ENCODE data around the gene SMURF2. TPM values are rescaled to one million over a fixed set of nuclear protein-coding genes. Genes with fewer than 3 reads are reported as not detected.
A peak's percentile ranks its signal among the peaks of the same experiment; 100 is the strongest.

SMURF2 gene
- total and polyA plus RNA-seq, 7 experiments from 2014 or later = 8.8 to 35.7 (median 30.9) TPM

- POLR2A ChIA-PET = no interaction called here
- CTCF ChIA-PET = interaction anchor here (0.7 kb wide), 2 partner anchors 53 to 214 kb away, joined by 3 read pairs; no protein-coding TSS in a partner anchor
- no peak overlapping the region for H3K4me3 ChIP-seq (ENCODE audit: low read length)
- peak; percentile 22 for ATAC-seq
- Mint-ChIP-seq H3K9me3 (no peaks in the 10 kb centered on the region), H3K27me3 (no peaks in the 10 kb centered on the region), H3K27ac (peak overlapping the region in 2 of 9 donors; percentile 17 to 82), H3K4me1 (peaks cover 30 to 67% (median 65%) of the 10 kb centered on the region in 7 donors), H3K36me3 (peaks cover 0 to 20% (median 4%) of the 10 kb centered on the region in 5 donors), H3K4me3 (peak overlapping the region in 1 of 10 donors; percentile 34)
- no peaks in the 10 kb centered on the region for H3K27me3 ChIP-seq (ENCODE audit: control insufficient read depth in 2 of 2, insufficient read depth in 2 of 2, low read length in 2 of 2)
- intact Hi-C loops (cut with micrococcal nuclease) = no loop called here
- H3K9me3 ChIP-seq (ENCODE audit: control insufficient read depth in 2 of 3, low read length in 3 of 3) = no peaks in the 10 kb centered on the region
- DNase-seq = no peak
- no peak overlapping the region for H3K27ac ChIP-seq (ENCODE audit: low read depth, low read length)
- no peaks in the 10 kb centered on the region for H3K36me3 ChIP-seq (ENCODE audit: control insufficient read depth in 2 of 3, insufficient read depth in 3 of 3, low read length in 3 of 3)
- peaks cover 0 to 8% of the 10 kb centered on the region in 2 donors for H3K4me1 ChIP-seq (ENCODE audit: control insufficient read depth in 2 of 2, insufficient read depth in 2 of 2, low read length in 2 of 2)
These were observed 26.3 kb downstream of the SMURF2 start for GRCh38 chr17:64635647-64636305.

- H3K27ac ChIP-seq (ENCODE audit: low read depth, low read length) = no peak overlapping the region
- no peak overlapping the region for H3K4me3 ChIP-seq (ENCODE audit: low read length)
- no peaks in the 10 kb centered on the region for H3K27me3 Mint-ChIP-seq
- ChIA-PET POLR2A (no interaction called here), CTCF (interaction anchor here (0.8 to 1.2 kb wide), 3 partner anchors 15 to 732 kb away, joined by 3 to 6 read pairs (median 4); no protein-coding TSS in a partner anchor)
- H3K4me1 Mint-ChIP-seq = peaks cover 36 to 72% (median 68%) of the 10 kb centered on the region in 7 donors
- DNase-seq (no peak), ATAC-seq (no peak)
- peak overlapping the region in 6 of 10 donors; percentile 0 to 42 (median 30) for H3K4me3 Mint-ChIP-seq
- intact Hi-C loops (cut with micrococcal nuclease) = no loop called here
- peaks cover 0 to 16% (median 4%) of the 10 kb centered on the region in 5 donors for H3K36me3 Mint-ChIP-seq
- peak overlapping the region in 3 of 9 donors; percentile 19 to 59 (median 59) for H3K27ac Mint-ChIP-seq
- no peaks in the 10 kb centered on the region for H3K36me3 ChIP-seq (ENCODE audit: control insufficient read depth in 2 of 3, insufficient read depth in 3 of 3, low read length in 3 of 3)
- H3K4me1 ChIP-seq (ENCODE audit: control insufficient read depth in 2 of 2, insufficient read depth in 2 of 2, low read length in 2 of 2) = peaks cover 0 to 8% of the 10 kb centered on the region in 2 donors
- H3K9me3 ChIP-seq (ENCODE audit: control insufficient read depth in 2 of 3, low read length in 3 of 3) = no peaks in the 10 kb centered on the region
- no peaks in the 10 kb centered on the region for H3K27me3 ChIP-seq (ENCODE audit: control insufficient read depth in 2 of 2, insufficient read depth in 2 of 2, low read length in 2 of 2)
- H3K9me3 Mint-ChIP-seq = no peaks in the 10 kb centered on the region
These were observed 27.9 kb downstream of the SMURF2 start for GRCh38 chr17:64634218-64634617.

- Histone ChIP-seq H3K9me3 (ENCODE audit: control insufficient read depth in 2 of 3, low read length in 3 of 3) (no peaks in the 10 kb centered on the region), H3K27ac (ENCODE audit: low read depth, low read length) (no peak overlapping the region), H3K36me3 (ENCODE audit: control insufficient read depth in 2 of 3, insufficient read depth in 3 of 3, low read length in 3 of 3) (no peaks in the 10 kb centered on the region), H3K4me3 (ENCODE audit: low read length) (no peak overlapping the region), H3K4me1 (ENCODE audit: control insufficient read depth in 2 of 2, insufficient read depth in 2 of 2, low read length in 2 of 2) (peaks cover 4 to 24% of the 10 kb centered on the region in 2 donors), H3K27me3 (ENCODE audit: control insufficient read depth in 2 of 2, insufficient read depth in 2 of 2, low read length in 2 of 2) (no peaks in the 10 kb centered on the region)
- Mint-ChIP-seq H3K36me3 (peaks cover 0 to 9% (median 0%) of the 10 kb centered on the region in 5 donors), H3K9me3 (no peaks in the 10 kb centered on the region), H3K27me3 (no peaks in the 10 kb centered on the region), H3K4me1 (peaks cover 46 to 82% (median 75%) of the 10 kb centered on the region in 7 donors), H3K4me3 (no peak overlapping the region), H3K27ac (peak overlapping the region in 3 of 9 donors; percentile 31 to 56 (median 35))
- no peak for DNase-seq
- POLR2A ChIA-PET = interaction anchor here (1.0 kb wide), 1 partner anchor 127 kb away, joined by 3 read pairs; the partner anchor contains the start of gene DDX5
- CTCF ChIA-PET = interaction anchor here (0.7 kb wide), 1 partner anchor 8 kb away, joined by 3 read pairs; no protein-coding TSS in a partner anchor
- intact Hi-C loops (cut with micrococcal nuclease) = no loop called here
- ATAC-seq = no peak
These were observed 29.5 kb downstream of the SMURF2 start for GRCh38 chr17:64632606-64633005.

GRCh38 chr17:64632194-64632593 lies 29.9 kb downstream of the SMURF2 start:
- no peak for ATAC-seq
- no peak overlapping the region for H3K27ac ChIP-seq (ENCODE audit: low read depth, low read length)

GRCh38 chr17:64630309-64631223 lies 31.5 kb downstream of the SMURF2 start:
- Histone ChIP-seq H3K36me3 (ENCODE audit: control insufficient read depth in 2 of 3, insufficient read depth in 3 of 3, low read length in 3 of 3) (no peaks in the 10 kb centered on the region), H3K4me1 (ENCODE audit: control insufficient read depth in 2 of 2, insufficient read depth in 2 of 2, low read length in 2 of 2) (peaks cover 4 to 27% of the 10 kb centered on the region in 2 donors), H3K9me3 (ENCODE audit: control insufficient read depth in 2 of 3, low read length in 3 of 3) (no peaks in the 10 kb centered on the region), H3K27ac (ENCODE audit: low read depth, low read length) (no peak overlapping the region), H3K4me3 (ENCODE audit: low read length) (no peak overlapping the region), H3K27me3 (ENCODE audit: control insufficient read depth in 2 of 2, insufficient read depth in 2 of 2, low read length in 2 of 2) (no peaks in the 10 kb centered on the region)
- Mint-ChIP-seq H3K36me3 (peaks cover 0 to 7% (median 0%) of the 10 kb centered on the region in 5 donors), H3K27ac (peak overlapping the region in 4 of 9 donors; percentile 17 to 74 (median 35)), H3K4me1 (peaks cover 43 to 88% (median 78%) of the 10 kb centered on the region in 7 donors), H3K9me3 (no peaks in the 10 kb centered on the region), H3K27me3 (no peaks in the 10 kb centered on the region), H3K4me3 (peak overlapping the region in 3 of 10 donors; percentile 12 to 53 (median 34))
- POLR2A ChIA-PET = interaction anchor here (0.7 to 0.8 kb wide), 2 partner anchors 11 to 816 kb away, joined by 5 read pairs; no protein-coding TSS in a partner anchor
- CTCF ChIA-PET = interaction anchor here (0.7 kb wide), 2 partner anchors 43 to 103 kb away, joined by 3 to 4 read pairs; no protein-coding TSS in a partner anchor
- no peak for ATAC-seq
- intact Hi-C loops (cut with micrococcal nuclease) = no loop called here
- DNase-seq = no peak

More at GRCh38 chr17:64632194-64632593, 29.9 kb downstream of the SMURF2 start:
- ChIA-PET POLR2A (interaction anchor here (1.0 kb wide), 1 partner anchor 126 kb away, joined by 3 read pairs; the partner anchor contains the start of gene DDX5), CTCF (interaction anchor here (0.7 kb wide), 1 partner anchor 8 kb away, joined by 3 read pairs; no protein-coding TSS in a partner anchor)
- H3K27me3 Mint-ChIP-seq = no peaks in the 10 kb centered on the region
- H3K9me3 ChIP-seq (ENCODE audit: control insufficient read depth in 2 of 3, low read length in 3 of 3) = no peaks in the 10 kb centered on the region
- H3K27me3 ChIP-seq (ENCODE audit: control insufficient read depth in 2 of 2, insufficient read depth in 2 of 2, low read length in 2 of 2) = no peaks in the 10 kb centered on the region
- peaks cover 4 to 27% of the 10 kb centered on the region in 2 donors for H3K4me1 ChIP-seq (ENCODE audit: control insufficient read depth in 2 of 2, insufficient read depth in 2 of 2, low read length in 2 of 2)
- H3K4me3 ChIP-seq (ENCODE audit: low read length) = no peak overlapping the region
- no peak for DNase-seq
- peak overlapping the region in 1 of 10 donors; percentile 12 for H3K4me3 Mint-ChIP-seq
- peak overlapping the region in 2 of 9 donors; percentile 31 to 56 for H3K27ac Mint-ChIP-seq
- intact Hi-C loops (cut with micrococcal nuclease) = no loop called here
- peaks cover 48 to 86% (median 78%) of the 10 kb centered on the region in 7 donors for H3K4me1 Mint-ChIP-seq
- peaks cover 0 to 9% (median 0%) of the 10 kb centered on the region in 5 donors for H3K36me3 Mint-ChIP-seq
- no peaks in the 10 kb centered on the region for H3K36me3 ChIP-seq (ENCODE audit: control insufficient read depth in 2 of 3, insufficient read depth in 3 of 3, low read length in 3 of 3)
- no peaks in the 10 kb centered on the region for H3K9me3 Mint-ChIP-seq

GRCh38 chr17:64628641-64629040 lies 33.5 kb downstream of the SMURF2 start:
- peak overlapping the region in 8 of 10 donors; percentile 5 to 69 (median 42) for H3K4me3 Mint-ChIP-seq
- peak; percentile 31 for ATAC-seq
- CTCF ChIA-PET = no interaction called here

More at GRCh38 chr17:64628641-64629040, 33.5 kb downstream of the SMURF2 start:
- Histone ChIP-seq H3K36me3 (ENCODE audit: control insufficient read depth in 2 of 3, insufficient read depth in 3 of 3, low read length in 3 of 3) (peaks cover 0 to 4% (median 0%) of the 10 kb centered on the region in 3 experiments), H3K4me1 (ENCODE audit: control insufficient read depth in 2 of 2, insufficient read depth in 2 of 2, low read length in 2 of 2) (peaks cover 4 to 19% of the 10 kb centered on the region in 2 donors), H3K4me3 (ENCODE audit: low read length) (no peak overlapping the region), H3K9me3 (ENCODE audit: control insufficient read depth in 2 of 3, low read length in 3 of 3) (no peaks in the 10 kb centered on the region), H3K27ac (ENCODE audit: low read depth, low read length) (no peak overlapping the region), H3K27me3 (ENCODE audit: control insufficient read depth in 2 of 2, insufficient read depth in 2 of 2, low read length in 2 of 2) (no peaks in the 10 kb centered on the region)
- peak overlapping the region in 7 of 9 donors; percentile 21 to 56 (median 29) for H3K27ac Mint-ChIP-seq
- no peak for DNase-seq
- POLR2A ChIA-PET = no interaction called here
- peaks cover 0 to 5% (median 0%) of the 10 kb centered on the region in 5 donors for H3K36me3 Mint-ChIP-seq
- H3K4me1 Mint-ChIP-seq = peaks cover 39 to 77% (median 72%) of the 10 kb centered on the region in 7 donors
- no peaks in the 10 kb centered on the region for H3K27me3 Mint-ChIP-seq
- H3K9me3 Mint-ChIP-seq = no peaks in the 10 kb centered on the region
- intact Hi-C loops (cut with micrococcal nuclease) = loop anchor here in 1 of 2 donors (2.0 kb wide), 1 partner anchor 14 kb away; no protein-coding TSS in a partner anchor

All from naive thymus-derived CD4-positive, alpha-beta T cell (primary cell).